ENCODE results near the gene SPARCL1.

GRCh38 chr4:87527431-87528220 is 1.6 kb downstream of the SPARCL1 start:
- TF ChIP-seq POLR2AphosphoS5 (IDR thresholded peaks at IDR 0.05) (no peak), POLR2A (IDR thresholded peaks at IDR 0.05) (no peak)

All from spleen (tissue), 3 donors.